ENCODE data around the gene SLC19A3.
A peak's percentile ranks its signal among the peaks of the same experiment; 100 is the strongest.
"Not testable (repeated sequence)": the region's sequence is repeated elsewhere in the genome, so short reads cannot be mapped to it uniquely, and the experiment has no call there.

SLC19A3 gene

DNA sequence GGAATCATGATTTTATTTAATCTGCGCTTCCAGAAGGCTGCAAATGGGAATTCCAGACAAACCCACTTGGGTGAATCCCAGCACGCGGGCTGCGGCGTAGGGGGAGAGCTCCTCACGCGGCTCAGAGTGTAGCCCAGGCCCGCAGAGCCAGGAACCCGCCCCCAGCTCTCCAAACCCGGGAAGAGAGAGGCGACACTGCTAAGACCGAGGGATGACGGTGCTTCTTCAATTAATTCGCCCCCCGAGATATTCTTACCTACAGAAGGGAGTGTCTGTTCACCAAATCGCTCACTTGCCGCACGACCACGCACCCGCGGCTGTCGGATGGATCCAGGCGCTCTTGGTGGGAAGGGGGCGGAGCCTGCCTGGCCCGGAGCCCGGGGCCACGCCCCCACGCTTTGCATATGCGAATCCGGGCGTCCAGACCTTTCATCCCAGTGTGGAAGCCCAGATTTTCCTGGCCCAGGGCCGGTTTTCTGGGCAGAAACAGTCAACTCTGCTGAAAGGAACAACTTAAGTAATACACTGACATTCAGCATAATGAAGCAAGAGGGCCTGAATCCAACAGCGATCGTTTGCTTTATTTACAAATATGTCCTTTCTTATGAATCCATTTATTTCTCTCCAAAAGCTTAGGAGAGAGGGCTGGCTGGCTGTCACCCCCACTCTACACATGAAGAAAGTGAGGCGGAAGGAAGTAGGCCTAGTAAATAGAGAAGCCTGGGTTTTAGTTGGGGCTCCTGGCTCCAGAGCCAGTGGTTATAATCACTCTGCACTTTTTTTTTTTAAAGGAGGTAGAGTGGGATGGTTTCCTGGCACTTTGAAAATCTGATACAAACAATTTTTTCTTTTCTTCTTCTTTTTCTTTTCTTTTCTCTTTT lies at the start of gene SLC19A3:
SLC19A3 (minus strand) TSS at position 342 of the 881 bp plus-strand sequence. CDS start 15,710 bp downstream, outside the sequence.
- no peak for DNase-seq

DNA sequence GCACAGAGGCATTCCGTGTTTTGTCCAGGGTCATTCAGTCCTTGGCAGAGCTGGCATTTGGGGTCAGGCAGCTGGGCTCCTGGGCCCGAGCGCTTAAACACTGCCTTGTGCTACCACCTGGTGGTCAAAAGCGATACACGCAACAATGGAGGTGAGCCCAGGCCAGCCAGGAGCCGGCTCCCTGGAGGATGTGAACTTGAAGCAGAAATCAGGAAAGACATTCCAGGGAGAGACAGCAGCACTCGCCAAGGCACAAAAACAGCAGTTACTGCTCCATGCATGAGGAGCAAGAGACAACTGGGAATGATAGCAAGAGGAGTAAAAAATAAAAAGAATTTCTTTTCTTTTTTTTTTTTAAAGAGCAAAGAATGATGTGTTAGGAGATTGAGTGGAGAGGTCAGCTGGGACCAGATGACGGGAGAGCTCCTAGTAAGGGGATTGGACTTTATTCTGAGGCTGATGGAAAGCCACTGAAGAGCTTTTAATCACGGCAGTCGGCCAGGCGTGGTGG lies 48.6 kb upstream of the SLC19A3 start:
- DNase-seq = peak; percentile 15

DNA sequence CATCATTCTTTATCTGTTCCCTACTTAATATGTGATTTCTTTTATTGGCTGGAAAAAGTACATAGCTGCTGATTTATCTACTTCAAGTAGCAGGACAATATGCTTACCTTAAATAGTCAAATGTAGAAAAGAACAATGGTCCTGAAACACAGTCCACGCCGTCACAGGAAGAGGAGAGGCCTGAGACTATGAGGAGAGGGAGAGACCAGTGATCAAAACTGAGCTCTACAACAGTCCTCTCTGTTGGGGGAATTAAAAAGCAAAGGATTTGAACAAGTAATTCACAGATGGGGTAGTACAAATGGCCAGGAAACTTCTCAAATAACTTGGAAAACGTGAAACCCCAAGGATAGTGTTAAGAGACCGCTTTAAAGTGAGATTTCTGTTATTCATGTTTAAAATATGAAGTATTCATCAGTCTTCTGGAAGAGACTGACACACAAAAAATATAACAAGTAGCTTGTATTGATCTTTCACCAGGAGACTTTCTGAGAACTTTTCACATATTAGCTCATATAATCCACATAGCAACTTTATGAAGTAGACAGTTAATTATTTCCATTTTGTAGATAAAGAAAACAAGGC lies 48.1 kb upstream of the SLC19A3 start:
- DNase-seq = no peak

DNA sequence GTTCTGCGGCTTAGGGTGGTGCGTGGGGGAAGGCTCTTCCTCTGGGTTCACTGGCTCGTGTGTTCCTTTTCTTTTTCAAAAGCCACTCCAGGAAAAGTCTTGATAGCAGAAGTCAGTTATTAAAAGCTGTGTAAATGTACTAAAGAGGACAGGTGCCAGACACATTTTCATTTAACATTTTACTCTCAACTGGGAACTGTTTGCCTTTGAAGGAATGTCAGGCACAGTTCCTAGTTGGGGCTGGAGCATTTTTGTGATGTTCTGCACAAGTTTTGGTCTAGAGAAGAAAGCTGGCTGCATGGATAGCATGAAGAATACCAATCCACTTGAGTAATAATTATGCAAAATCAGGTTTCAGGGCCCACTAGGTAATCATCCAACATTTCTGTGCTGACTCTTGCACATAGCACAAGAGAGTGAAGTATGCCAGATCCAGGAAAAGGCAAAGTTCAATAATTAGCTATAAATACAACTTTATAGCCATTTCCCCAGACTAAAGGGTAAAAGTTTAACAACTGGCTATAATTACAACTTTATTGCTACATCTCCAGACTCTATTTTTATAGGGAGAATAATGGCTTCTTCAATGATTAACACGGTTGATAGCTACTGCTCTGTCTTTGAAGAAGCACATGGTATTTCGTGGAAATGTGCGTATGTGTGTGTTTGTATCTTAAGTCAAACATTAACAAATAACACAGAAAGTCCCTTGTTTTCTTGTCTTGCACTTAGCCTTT lies 44.1 kb upstream of the SLC19A3 start:
- no peak for DNase-seq

DNA sequence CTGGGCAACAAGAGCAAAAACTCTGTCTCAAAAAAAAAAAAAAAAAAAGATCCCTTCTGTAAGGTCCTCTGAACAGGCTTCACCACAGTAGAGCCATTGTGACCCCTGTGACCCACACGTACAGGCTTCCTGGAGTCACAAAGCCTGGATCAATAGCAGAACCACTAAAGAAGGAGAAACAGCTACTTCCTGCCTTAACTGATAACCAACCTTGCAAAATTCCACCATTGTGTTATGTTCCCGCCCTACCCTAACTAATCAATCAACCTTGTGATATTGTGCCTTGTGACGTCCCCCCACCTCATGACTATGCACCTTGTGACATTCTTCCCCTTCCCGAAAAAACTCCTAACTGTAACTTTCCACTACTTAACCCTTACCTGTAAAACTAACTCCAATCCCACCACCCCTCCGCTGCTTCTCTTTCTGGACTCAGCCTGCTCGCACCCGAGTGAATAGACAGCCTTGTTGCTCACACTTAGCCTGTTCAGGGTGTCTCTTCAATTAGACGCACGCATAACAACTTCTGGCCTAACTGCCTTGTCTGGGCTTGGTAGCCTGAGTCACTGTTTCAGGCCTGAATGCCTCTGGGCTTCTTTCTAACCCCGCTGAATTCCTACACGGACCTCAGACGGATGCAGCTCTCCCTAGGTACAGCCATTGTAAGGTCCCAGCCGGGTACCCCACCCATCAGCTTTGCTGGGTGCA lies 41.7 kb upstream of the SLC19A3 start:
- no peak for DNase-seq

DNA sequence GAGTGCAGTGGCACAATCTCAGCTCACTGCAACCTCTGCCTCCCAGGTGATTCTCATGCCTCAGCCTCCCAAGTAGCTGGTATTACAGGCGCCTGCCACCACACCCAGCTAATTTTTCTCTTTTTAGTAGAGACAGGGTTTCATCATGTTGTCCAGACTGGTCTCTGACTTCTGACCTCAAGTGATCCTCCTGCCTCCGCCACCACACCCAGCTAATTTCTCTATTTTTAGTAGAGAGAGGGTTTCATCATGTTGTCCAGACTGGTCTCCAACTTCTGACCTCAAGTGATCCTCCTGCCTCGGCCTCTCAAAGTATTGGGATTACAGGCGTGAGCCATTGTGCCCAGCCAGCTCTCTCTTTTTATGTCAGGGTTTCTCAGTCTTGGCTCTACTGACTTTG lies 38.4 kb upstream of the SLC19A3 start:
- not testable (repeated sequence) for DNase-seq

DNA sequence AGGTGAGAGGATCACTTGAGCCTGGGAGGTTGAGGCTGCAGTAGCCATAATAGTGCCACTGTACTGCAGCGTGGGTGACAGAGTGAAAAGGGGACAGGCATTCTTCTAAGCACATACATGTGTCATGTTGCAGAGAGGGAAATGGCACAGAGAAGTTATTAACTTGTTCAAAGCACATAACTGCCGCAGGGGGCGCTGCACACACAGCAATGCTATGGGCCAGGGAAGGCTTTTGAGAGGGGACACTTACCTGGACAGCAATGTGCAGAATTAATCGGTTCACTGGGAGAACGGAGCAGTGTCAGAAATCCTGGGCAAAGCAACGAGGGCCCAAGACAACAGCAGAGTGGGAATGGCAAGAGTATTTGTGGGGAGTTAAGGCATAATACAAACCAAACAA lies 30.3 kb upstream of the SLC19A3 start:
- DNase-seq = no peak

DNA sequence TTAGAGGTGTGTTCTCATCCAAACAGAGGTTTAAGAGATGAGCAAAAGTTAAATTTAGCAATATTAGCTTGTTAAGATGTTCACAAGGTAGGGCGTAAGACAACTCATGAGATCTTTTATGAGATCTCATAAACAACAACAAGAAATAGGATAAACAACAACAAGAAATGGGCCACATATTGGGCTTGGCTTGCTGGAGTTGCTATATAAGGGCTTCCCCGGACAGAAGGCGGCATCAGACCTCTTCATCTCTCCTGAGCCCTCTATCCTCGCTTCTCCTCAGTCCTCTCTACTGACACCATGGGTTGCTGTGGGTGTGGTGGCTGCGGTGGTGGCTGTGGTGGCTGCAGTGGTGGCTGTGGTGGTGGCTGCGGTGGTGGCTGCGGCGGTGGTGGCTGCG lies 27.8 kb upstream of the SLC19A3 start, which contains the start of gene SCYGR8:
SCYGR8 (plus strand) TSS at position 301 of the 400 bp plus-strand sequence; CDS start at position 301, 0 bp downstream.
- no peak for DNase-seq

DNA sequence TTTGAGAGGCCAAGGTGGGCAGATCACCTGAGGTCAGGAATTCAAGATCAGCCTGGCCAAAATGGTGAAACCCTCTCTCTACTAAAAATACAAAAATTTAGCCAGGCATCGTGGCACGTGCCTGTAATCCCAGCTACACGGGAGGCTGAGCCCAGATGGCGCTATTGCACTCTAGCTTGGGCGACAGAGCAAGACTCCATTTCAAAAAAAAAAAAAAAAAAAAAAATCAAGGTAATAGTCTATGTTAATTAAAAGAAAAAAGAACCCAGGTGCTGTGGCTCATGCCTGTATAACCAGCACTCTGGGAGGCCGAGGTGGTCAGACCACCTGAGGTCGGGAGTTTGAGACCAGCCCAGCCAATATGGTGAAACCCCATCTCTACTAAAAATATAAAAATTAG lies 22.9 kb upstream of the SLC19A3 start:
- DNase-seq = not testable (repeated sequence)

DNA sequence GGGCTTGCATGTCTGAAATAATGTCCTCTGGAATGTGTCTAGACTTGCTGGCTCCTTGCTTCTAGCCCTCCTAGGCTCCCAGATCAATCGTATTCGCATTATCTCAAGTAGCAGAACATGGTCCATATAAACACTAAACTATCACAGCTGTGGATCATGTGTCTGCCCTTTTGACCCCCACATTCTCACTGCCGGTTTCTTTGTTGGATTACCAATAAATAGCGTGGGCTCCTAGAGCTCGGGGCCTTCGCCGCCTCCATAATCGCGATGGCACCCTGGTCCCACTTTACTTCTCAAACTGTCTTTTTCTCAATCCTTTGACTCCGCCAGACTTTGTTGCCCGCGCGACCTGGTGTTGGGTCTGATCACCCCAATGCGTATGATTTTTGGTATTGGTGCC lies 21.5 kb upstream of the SLC19A3 start:
- no peak for DNase-seq

DNA sequence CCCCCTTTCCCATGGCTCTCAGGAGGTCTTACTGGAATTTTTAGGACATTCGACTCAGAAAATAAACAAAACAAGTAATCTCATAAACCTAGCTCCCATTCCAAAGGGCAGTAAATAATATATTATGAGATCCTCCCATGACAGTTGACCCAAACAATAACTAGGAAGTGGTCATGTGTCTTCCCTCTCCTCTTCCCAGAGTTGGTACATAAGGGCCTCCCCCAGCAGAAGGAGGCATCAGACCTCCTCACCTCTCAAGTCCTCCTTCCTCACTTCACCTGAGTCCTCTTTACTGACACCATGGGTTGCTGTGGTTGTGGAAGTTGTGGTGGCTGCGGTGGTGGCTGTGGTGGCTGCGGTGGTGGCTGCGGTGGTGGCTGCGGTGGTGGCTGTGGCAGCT lies 10.2 kb upstream of the SLC19A3 start, which contains the start of gene SCYGR7:
SCYGR7 (plus strand) TSS at position 301 of the 400 bp plus-strand sequence; CDS start at position 301, 0 bp downstream.
- DNase-seq = no peak

DNA sequence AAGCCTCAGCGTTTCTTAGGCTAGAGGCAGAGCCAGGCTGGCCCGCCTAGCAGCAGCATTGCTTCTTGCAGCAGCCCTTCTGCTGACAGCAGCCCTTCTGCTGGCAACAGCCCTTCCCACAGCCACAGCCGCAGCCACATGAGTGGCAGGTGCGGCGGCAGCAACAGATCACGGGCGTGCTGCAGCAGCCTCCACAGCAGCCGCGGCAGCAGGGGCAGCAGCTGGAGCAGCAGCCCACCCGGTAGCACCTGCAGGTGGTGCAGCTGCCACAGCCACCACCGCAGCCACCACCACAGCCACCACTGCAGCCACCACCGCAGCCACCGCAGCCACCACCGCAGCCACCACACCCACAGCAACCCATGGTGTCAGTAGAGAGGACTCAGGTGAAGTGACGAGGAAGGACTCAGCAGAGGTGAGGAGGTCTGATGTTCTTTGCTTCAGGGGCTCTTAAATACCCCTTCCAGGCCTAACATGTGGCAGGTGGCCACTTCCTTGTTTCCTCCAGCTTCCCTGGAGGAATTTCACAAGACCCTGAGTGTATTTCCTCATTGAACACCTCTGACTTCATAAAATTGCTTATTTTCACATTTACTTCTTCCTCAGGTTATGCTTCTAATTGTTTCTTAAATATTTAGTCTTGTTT lies 6.7 kb upstream of the SLC19A3 start, which contains the start of gene SCYGR6:
SCYGR6 (minus strand) TSS at position 364 of the 646 bp plus-strand sequence; CDS start at position 364, 0 bp downstream.
- no peak for DNase-seq

DNA sequence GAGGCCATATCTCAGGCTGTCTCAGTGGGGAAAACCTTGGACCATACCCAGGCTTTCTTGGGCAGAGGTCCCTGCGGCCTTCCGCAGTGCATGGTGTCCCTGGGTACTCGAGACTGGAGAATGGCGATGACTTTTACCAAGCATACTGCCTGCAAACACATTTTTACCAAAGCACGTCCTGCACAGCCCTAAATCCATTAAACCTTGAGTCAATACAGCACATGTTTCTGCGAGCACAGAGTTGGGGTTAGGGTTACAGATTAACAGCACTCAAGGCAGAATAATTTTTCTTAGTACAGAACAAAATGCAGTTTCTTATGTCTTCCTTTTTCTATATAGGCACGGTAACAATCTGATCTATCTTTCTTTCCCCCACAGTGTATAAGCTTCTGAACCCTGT lies 5.0 kb upstream of the SLC19A3 start:
- not testable (repeated sequence) for DNase-seq

DNA sequence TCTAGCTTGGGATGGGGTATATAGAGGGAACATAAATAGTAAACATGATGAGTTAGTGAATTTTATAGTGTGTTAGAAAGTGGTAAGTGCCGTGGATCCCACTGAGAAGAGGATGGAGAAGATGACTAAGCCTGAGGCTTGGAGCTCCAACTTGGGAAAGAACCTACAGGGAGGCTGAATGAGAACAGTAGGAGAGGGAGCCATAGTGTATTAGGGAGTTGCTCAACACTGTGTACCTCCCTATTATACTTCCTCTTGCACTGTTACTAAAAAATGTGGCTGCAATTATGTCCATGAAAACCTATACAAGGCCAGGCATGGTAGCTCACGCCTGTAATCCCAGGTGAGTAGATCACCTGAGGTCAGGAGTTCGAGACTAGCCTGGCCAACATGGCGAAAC lies 2.9 kb upstream of the SLC19A3 start:
- DNase-seq = no peak

DNA sequence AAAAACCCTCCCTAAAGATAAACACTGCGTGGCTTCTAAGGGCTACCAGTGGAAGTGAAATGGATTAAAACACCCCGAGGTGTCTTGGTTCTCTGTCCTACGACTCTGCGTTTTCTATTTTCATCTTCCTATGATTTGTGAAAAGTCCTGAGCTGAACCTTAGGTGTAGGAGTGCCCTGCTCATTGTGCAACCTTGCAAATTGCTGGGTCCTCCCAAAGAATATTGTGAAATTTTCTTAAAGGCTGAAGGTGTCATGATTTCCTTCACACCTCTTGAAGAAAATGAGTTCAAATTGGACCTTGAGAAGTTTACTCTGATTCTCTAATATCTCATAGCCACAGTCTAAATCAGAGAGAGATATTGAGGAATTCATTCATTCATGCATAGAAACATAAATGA lies 1.8 kb upstream of the SLC19A3 start:
- DNase-seq = no peak

DNA sequence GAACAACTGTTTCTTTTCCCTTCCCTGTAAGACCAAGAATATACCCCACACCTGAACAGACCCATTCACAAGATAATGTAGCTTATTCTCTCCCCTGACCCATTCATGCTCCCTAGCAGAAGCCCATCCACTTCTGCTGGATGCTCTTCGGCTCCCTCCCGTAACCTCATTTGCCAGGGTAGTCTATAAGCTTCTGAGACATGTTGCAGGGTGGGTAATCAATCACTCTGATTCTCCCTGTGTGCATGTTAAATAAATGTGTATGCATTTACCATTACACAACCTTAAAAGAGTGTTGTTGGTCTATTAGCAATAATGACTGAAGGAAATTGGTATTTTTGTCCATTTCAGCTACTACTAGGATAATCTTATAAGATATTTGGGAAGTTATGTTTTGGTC lies 1.3 kb downstream of the SLC19A3 start:
- DNase-seq = no peak

DNA sequence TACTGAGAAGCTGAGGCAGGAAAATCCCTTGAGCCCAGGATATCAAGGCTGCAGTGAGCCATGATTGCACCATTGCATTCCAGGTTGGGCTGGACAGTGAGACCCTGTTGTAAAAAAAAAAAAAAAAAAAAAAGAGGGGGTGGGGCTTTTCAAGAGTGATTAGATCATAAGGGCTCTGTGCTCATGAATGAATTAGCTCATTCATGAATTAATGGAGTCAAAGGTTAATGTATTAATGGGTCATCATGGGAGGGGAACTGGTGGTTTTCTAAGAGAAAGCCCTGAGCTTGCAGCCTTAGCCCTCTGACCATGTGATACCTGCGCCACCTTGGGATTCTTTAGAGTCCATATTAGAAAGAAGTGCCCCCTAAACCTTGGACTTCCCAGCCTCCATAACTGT lies 4.5 kb downstream of the SLC19A3 start:
- no peak for DNase-seq

DNA sequence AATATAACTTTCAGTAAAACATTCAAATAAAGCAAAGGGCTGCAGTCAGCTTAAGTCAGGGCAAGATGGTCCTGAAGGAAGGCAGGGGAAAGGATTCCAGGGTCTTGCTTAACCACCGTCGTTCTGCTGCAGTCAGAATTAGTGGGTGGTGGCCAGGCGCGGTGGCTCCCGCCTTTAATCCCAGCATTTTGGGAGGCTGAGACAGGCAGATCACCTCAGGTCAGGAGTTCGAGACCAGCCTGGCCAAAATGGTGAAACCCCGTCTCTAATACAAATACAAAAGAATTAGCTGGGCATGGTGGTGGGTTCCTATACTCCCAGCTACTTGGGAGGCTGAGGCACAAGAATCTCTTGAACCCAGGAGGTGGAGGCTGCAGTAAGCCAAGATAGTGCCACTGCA lies 6.8 kb downstream of the SLC19A3 start:
- no peak for DNase-seq

DNA sequence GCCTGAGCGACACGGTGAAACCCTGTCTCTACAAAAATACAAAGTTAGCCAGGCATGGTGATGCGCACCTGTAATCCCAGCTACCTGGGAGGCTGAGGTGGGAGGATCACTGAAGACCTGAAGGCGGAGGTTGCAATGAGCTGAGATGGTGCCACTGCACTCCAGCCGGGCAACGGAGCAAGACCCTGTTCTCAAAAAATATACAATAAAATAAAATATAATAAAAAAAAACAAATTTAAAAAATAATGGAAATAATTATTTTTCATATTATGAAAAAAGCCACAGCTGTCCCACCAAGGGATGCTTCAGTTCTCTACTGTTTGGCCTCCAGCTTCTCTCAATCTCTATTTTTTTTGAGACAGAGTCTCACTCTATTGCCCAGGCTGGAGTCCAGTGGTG lies 10.4 kb downstream of the SLC19A3 start:
- DNase-seq = no peak

DNA sequence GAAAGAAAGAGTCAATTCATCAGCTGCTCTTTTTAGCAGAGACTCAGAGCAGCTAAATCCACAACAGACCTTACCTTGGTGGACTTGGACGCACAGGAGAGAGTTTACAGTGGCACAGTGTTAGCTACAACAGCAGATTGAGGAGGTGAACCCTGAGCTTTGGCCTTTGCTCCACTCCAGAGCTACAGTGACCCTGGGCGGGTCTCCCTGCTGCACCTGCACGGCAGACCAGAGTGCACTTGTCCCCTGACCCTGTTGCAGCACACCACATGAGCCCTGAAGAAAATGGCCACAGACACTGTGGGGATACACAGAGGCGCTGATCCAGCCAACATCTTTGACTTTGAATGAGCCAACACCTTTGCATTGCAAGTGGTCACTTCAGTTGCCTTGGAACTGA lies 11.0 kb downstream of the SLC19A3 start:
- DNase-seq = no peak

DNA sequence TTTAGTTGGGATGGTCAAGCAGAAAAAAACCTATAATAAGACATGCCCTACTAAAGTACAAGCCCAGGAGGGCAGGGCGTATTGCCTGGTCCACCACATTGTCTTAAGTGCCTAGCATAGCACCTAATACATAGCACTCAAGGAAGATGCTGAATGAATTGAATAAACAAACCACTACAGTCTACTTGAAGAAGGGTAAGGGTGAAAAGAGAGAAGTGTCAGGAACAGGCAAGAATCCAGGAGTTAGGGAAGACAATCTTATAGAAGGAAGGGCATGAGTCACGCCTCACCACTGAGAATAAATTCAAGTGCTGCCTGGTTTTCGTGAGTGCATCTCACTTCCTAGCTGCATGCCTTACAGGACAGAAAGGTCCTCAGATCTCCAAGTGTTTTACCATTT lies 13.9 kb downstream of the SLC19A3 start:
- no peak for DNase-seq

DNA sequence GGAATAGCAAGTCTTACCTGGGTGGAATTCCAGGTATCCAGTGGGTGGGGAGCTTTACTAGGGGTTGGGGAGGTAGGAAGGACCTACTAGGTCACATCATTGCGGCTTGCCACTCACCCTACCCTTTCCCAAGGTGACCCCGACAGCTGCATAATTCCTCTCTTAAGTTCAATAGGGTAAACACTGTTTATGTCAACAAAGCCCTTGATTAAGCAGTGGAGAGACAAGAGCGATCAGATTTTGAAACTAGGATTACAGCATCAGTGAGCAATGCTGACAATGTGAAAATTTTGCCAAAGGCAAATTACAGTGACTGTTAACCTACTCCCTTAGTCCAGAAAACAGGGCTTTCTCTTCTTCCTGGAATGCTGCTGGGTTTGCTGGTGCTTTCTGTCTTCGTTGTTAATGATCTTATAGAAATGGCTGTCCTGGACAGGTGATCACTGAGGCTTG lies 14.5 kb downstream of the SLC19A3 start:
- no peak for DNase-seq

Data from T1000 (cell line).